NT2/D1 (cell line): ENCODE data around the gene DR1.

ENCODE experiments used
- DNase-seq: peaks from one replicate; pipeline ENCODE4 v3.0.0-alpha.2; 2011; ENCODE audit warnings: low read depth, low spot score
- H3K27me3 ChIP-seq: 2 replicates; pipeline ENCODE4 v1.6.0; 2011; ENCODE audit warnings: mild to moderate bottlenecking; ENCODE audit not compliant: insufficient read length, insufficient read depth
- H3K36me3 ChIP-seq: 2 replicates; pipeline ENCODE4 v1.6.1; 2011; ENCODE audit warnings: mild to moderate bottlenecking, low read length, mixed read lengths; ENCODE audit not compliant: insufficient read depth, insufficient read length
- H3K4me1 ChIP-seq: 2 replicates; pipeline ENCODE4 v1.5.1; 2011; ENCODE audit not compliant: insufficient read depth, insufficient read length
- H3K4me3 ChIP-seq: 2 replicates; pipeline ENCODE4 v1.5.1; 2011; ENCODE audit warnings: low read depth; ENCODE audit not compliant: insufficient read length
- H3K9ac ChIP-seq: 2 replicates; pipeline ENCODE4 v1.6.0; 2011; ENCODE audit warnings: low read depth; ENCODE audit not compliant: insufficient read length
- H3K9me3 ChIP-seq: 2 replicates; pipeline ENCODE4 v1.5.1; 2011; ENCODE audit warnings: mild to moderate bottlenecking, low read length; ENCODE audit not compliant: insufficient read depth
- SUZ12 ChIP-seq: IDR thresholded peaks from 2 replicates; pipeline ENCODE4 v1.6.1; 2011; ENCODE audit not compliant: insufficient read length, insufficient read depth; ENCODE audit errors: extremely low read depth
- YY1 ChIP-seq: IDR thresholded peaks from 2 replicates; pipeline ENCODE4 v1.6.1; 2011; ENCODE audit not compliant: insufficient read length, insufficient read depth
- ZNF274 ChIP-seq: IDR thresholded peaks from 2 replicates; pipeline ENCODE4 v1.6.1; 2011; ENCODE audit warnings: mild to moderate bottlenecking, low read depth, low read length

DR1 gene

GRCh38 chr1:93328809-93329760 is 16.6 kb upstream of the DR1 start:
- no peak overlapping the region for H3K9ac ChIP-seq
- H3K36me3 ChIP-seq, result no peaks in the 10 kb centered on the region
- H3K27me3 ChIP-seq, result no peaks in the 10 kb centered on the region
- no peak overlapping the region for H3K4me3 ChIP-seq
- no peak for DNase-seq
- H3K4me1 ChIP-seq, result no peaks in the 10 kb centered on the region
- TF ChIP-seq SUZ12 (no peak), YY1 (no peak), ZNF274 (no peak)
- H3K9me3 ChIP-seq, result no peaks in the 10 kb centered on the region

GRCh38 chr1:93330196-93330595 is 15.5 kb upstream of the DR1 start:
- Histone ChIP-seq H3K4me1 (no peaks in the 10 kb centered on the region), H3K9ac (no peak overlapping the region)
- DNase-seq, result no peak

GRCh38 chr1:93330617-93331016 is 15.1 kb upstream of the DR1 start:
- Histone ChIP-seq H3K36me3 (no peaks in the 10 kb centered on the region), H3K27me3 (no peaks in the 10 kb centered on the region), H3K4me3 (no peak overlapping the region), H3K9ac (no peak overlapping the region), H3K4me1 (no peaks in the 10 kb centered on the region), H3K9me3 (no peaks in the 10 kb centered on the region)
- TF ChIP-seq YY1 (no peak), SUZ12 (no peak), ZNF274 (no peak)
- DNase-seq, result no peak

More at GRCh38 chr1:93330196-93330595, 15.5 kb upstream of the DR1 start:
- Histone ChIP-seq H3K27me3 (no peaks in the 10 kb centered on the region), H3K9me3 (no peaks in the 10 kb centered on the region), H3K4me3 (no peak overlapping the region), H3K36me3 (no peaks in the 10 kb centered on the region)
- TF ChIP-seq ZNF274 (no peak), SUZ12 (no peak), YY1 (no peak)

- no peak overlapping the region for H3K9ac ChIP-seq
- no peaks in the 10 kb centered on the region for H3K4me1 ChIP-seq
- no peak overlapping the region for H3K4me3 ChIP-seq
- H3K9me3 ChIP-seq, result no peaks in the 10 kb centered on the region
- H3K27me3 ChIP-seq, result no peaks in the 10 kb centered on the region
- no peaks in the 10 kb centered on the region for H3K36me3 ChIP-seq
- no peak for DNase-seq
- TF ChIP-seq SUZ12 (no peak), ZNF274 (no peak), YY1 (no peak)
Observed at GRCh38 chr1:93331412-93331811, 14.3 kb upstream of the DR1 start.

GRCh38 chr1:93332368-93332767 is 13.3 kb upstream of the DR1 start:
- H3K4me3 ChIP-seq, result no peak overlapping the region
- H3K9me3 ChIP-seq, result no peaks in the 10 kb centered on the region
- DNase-seq, result no peak
- H3K4me1 ChIP-seq, result no peaks in the 10 kb centered on the region
- H3K36me3 ChIP-seq, result peaks cover 1% of the 10 kb centered on the region
- no peak overlapping the region for H3K9ac ChIP-seq
- TF ChIP-seq SUZ12 (no peak), YY1 (no peak), ZNF274 (no peak)
- H3K27me3 ChIP-seq, result no peaks in the 10 kb centered on the region

GRCh38 chr1:93338387-93339146 is 7.1 kb upstream of the DR1 start:
- TF ChIP-seq YY1 (no peak), SUZ12 (no peak), ZNF274 (no peak)
- DNase-seq, result no peak
- Histone ChIP-seq H3K4me3 (no peak overlapping the region), H3K36me3 (peaks cover 15% of the 10 kb centered on the region), H3K4me1 (no peaks in the 10 kb centered on the region), H3K27me3 (no peaks in the 10 kb centered on the region), H3K9me3 (no peaks in the 10 kb centered on the region), H3K9ac (no peak overlapping the region)

GRCh38 chr1:93339171-93339697 is 6.5 kb upstream of the DR1 start:
- Histone ChIP-seq H3K9ac (no peak overlapping the region), H3K4me3 (no peak overlapping the region), H3K9me3 (no peaks in the 10 kb centered on the region), H3K36me3 (peaks cover 15% of the 10 kb centered on the region), H3K4me1 (no peaks in the 10 kb centered on the region), H3K27me3 (no peaks in the 10 kb centered on the region)
- TF ChIP-seq YY1 (no peak), SUZ12 (no peak)
- no peak for DNase-seq
